Keratinocyte (primary cell): Measurements from ENCODE around the gene CIDEB. TPM values are rescaled to one million over a fixed set of nuclear protein-coding genes. Genes with fewer than 3 reads are reported as not detected.

ENCODE experiments used
- DNase-seq: peaks from one replicate; pipeline ENCODE4 v3.0.0-alpha.2; 2011; ENCODE audit warnings: low read depth, missing footprints, low spot score
- FAIRE-seq: peaks from 2 replicates; lab custom pipeline; 2011; peaks lifted over from hg19 to GRCh38; lab: Jason Lieb, UNC
- H2AFZ ChIP-seq: 2 replicates; pipeline ENCODE4 v1.6.0; 2012; ENCODE audit warnings: low read length, control low read depth, inconsistent platforms; ENCODE audit not compliant: control insufficient read depth
- H3K27ac ChIP-seq: 2 replicates; pipeline ENCODE4 v1.5.1; 2011; ENCODE audit warnings: low read length; ENCODE audit not compliant: control insufficient read depth, insufficient read depth
- H3K27me3 ChIP-seq: 3 replicates; pipeline ENCODE4 v1.6.0; 2011; ENCODE audit warnings: low read length; ENCODE audit not compliant: control insufficient read depth, insufficient read depth; ENCODE audit errors: extremely low read depth
- H3K36me3 ChIP-seq, 2 experiments: 2 replicates in 1 of 2; 3 replicates in 1 of 2; pipeline ENCODE4 v1.5.1; 2011; ENCODE audit warnings: low read length in 2 of 2, mild to moderate bottlenecking in 1 of 2; ENCODE audit not compliant: control insufficient read depth in 2 of 2, insufficient read depth in 2 of 2; ENCODE audit errors: extremely low read depth in 1 of 2
- H3K4me1 ChIP-seq: 3 replicates; pipeline ENCODE4 v1.5.1; 2011; ENCODE audit warnings: low read length; ENCODE audit not compliant: control insufficient read depth, insufficient read depth; ENCODE audit errors: extremely low read depth
- H3K4me2 ChIP-seq: 3 replicates; pipeline ENCODE4 v1.6.0; 2011; ENCODE audit warnings: low read depth, low read length; ENCODE audit not compliant: control insufficient read depth, insufficient read depth; ENCODE audit errors: extremely low read depth
- H3K4me3 ChIP-seq, 3 experiments: fragments of 200-600 bp in 1 of 3; sonication (generic) in 1 of 3; 2 replicates in 2 of 3; 3 replicates in 1 of 3; pipeline ENCODE4 v1.5.1; 2011 to 2016; ENCODE audit warnings: low read length in 3 of 3, mild to moderate bottlenecking in 3 of 3, control low read depth in 2 of 3, inconsistent platforms in 1 of 3, low read depth in 1 of 3, mixed read lengths in 1 of 3, mixed run types in 1 of 3, moderate library complexity in 1 of 3; ENCODE audit not compliant: control insufficient read depth in 2 of 3, insufficient read depth in 2 of 3; ENCODE audit errors: extremely low read depth in 1 of 3
- H3K79me2 ChIP-seq: 2 replicates; pipeline ENCODE4 v1.6.0; 2012; ENCODE audit warnings: low read length; ENCODE audit not compliant: control insufficient read depth, insufficient read depth
- H3K9ac ChIP-seq: 3 replicates; pipeline ENCODE4 v1.6.0; 2011; ENCODE audit warnings: low read length; ENCODE audit not compliant: control insufficient read depth, insufficient read depth; ENCODE audit errors: extremely low read depth
- H3K9me1 ChIP-seq: 3 replicates; pipeline ENCODE4 v1.6.0; 2011; ENCODE audit warnings: low read length; ENCODE audit not compliant: control insufficient read depth, insufficient read depth; ENCODE audit errors: extremely low read depth
- H3K9me3 ChIP-seq: 2 replicates; pipeline ENCODE4 v1.5.1; 2012; ENCODE audit warnings: low read depth, low read length; ENCODE audit not compliant: control insufficient read depth
- H4K20me1 ChIP-seq: 3 replicates; pipeline ENCODE4 v1.6.0; 2011; ENCODE audit warnings: low read length; ENCODE audit not compliant: control insufficient read depth, insufficient read depth; ENCODE audit errors: extremely low read depth
- EZH2 ChIP-seq: IDR thresholded peaks from one replicate; pipeline ENCODE4 v1.6.1; 2012; ENCODE audit warnings: inconsistent platforms, mild to moderate bottlenecking, low read length, moderate library complexity
- dilution Hi-C: fragments of 300-500 bp; cut with MboI; formaldehyde crosslinking; loops from one replicate; pipeline ENCODE4 v1.7.0; 2020; ENCODE audit warnings: low sequenced_read_pairs; ENCODE audit not compliant: extremely low pct_ligation_motif_present
- polyA plus RNA-seq, 5 experiments: library from polyadenylated mRNA; depleted of rRNA in 3 of 5; stranded (reverse) in 3 of 5; stranded (forward) in 1 of 5; unstranded in 1 of 5; fragments of >200 nt; gene quantifications; 1 replicate in 1 of 5; 2 replicates in 3 of 5; 3 replicates in 1 of 5; pipeline versions ENCODE4 v1.2.1 to v1.2.3, GENCODE V29; 2011 to 2012; ENCODE audit warnings: missing spikeins in 2 of 5, low read depth in 1 of 5, low replicate concordance in 1 of 5
- TF ChIP-seq, protein P1 (sequence below), 3 experiments: IDR thresholded peaks in 1 of 3; conservative IDR thresholded peaks in 1 of 3; optimal IDR thresholded peaks in 1 of 3; 2 replicates in 2 of 3; 3 replicates in 1 of 3; pipeline versions ENCODE3 to v1.5.1; 2011; ENCODE audit warnings: low read length in 3 of 3, mild to moderate bottlenecking in 3 of 3, moderate library complexity in 2 of 3, control low read depth in 1 of 3, inconsistent platforms in 1 of 3; ENCODE audit not compliant: insufficient read depth in 2 of 3; ENCODE audit errors: extremely low read depth in 1 of 3

The CIDEB gene
- polyA plus RNA-seq, 1 donor (not counting 4 experiments of a cell fraction or from before 2014, with no cell fraction given) = 3.7 TPM

DNA sequence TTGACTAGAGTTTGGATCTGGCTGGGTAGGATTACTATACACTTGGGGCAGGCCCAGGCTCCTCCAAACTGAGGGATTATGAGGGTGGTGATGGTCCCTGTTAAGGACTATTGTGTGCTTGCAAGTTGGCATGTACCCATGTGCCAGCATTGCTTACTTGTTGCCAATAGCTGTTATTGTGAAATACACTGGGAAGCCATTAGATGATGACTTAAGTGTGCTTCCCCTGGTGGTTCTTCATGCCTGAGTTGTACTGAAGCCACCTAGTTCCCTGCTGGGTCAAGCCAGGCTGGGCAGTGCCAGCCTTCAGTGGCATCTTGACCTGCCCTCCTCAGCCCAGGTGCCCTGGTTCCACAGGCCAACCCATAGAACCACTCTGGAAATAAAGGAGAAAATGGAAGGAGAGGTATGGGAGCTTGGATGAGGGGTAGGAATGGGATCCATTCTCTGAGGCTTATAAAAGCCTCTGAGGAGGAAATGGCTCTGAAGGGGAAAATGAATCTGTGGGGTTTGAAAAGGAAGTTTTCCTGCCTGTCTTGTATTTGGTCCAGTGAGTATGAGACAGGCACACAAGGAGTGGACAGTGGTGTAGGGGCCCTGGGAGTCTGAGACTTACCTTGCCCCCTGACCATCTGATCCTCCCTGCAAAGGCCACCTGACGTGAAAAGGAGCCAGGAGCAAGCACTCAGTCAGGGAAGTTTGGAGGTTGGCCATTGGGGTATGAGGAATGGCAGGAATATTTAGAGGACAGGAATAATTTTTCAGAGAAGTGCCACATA is 4.2 kb upstream of the CIDEB start:
- Histone ChIP-seq H3K79me2 (peaks cover 4% of the 10 kb centered on the region), H3K9ac (peak overlapping the region; percentile 36), H3K27ac (peak overlapping the region; percentile 18), H3K36me3 (peaks cover 12 to 23% of the 10 kb centered on the region in 2 experiments), H3K4me1 (peaks cover 73% of the 10 kb centered on the region), H2AFZ (no peak overlapping the region), H3K4me3 (peak overlapping the region in 2 of 3 experiments; percentile 19 to 31), H3K9me3 (no peaks in the 10 kb centered on the region), H3K4me2 (peak overlapping the region; percentile 88), H3K27me3 (no peaks in the 10 kb centered on the region), H3K9me1 (peaks cover 2% of the 10 kb centered on the region), H4K20me1 (no peaks in the 10 kb centered on the region)
- TF ChIP-seq, protein P1, sequence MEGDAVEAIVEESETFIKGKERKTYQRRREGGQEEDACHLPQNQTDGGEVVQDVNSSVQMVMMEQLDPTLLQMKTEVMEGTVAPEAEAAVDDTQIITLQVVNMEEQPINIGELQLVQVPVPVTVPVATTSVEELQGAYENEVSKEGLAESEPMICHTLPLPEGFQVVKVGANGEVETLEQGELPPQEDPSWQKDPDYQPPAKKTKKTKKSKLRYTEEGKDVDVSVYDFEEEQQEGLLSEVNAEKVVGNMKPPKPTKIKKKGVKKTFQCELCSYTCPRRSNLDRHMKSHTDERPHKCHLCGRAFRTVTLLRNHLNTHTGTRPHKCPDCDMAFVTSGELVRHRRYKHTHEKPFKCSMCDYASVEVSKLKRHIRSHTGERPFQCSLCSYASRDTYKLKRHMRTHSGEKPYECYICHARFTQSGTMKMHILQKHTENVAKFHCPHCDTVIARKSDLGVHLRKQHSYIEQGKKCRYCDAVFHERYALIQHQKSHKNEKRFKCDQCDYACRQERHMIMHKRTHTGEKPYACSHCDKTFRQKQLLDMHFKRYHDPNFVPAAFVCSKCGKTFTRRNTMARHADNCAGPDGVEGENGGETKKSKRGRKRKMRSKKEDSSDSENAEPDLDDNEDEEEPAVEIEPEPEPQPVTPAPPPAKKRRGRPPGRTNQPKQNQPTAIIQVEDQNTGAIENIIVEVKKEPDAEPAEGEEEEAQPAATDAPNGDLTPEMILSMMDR (optimal IDR thresholded peaks at IDR 0.05 in 1 of 3, IDR thresholded peaks at IDR 0.05 in 1 of 3, conservative IDR thresholded peaks at IDR 0.05 in 1 of 3; ENCODE audit: extremely low read depth in 1 of 3, insufficient read depth in 2 of 3, low read length in 3 of 3) = no peak
- TF ChIP-seq EZH2 = no peak
- FAIRE-seq (peak; percentile 57), DNase-seq (no peak)
- dilution Hi-C loops = no loop called here

DNA sequence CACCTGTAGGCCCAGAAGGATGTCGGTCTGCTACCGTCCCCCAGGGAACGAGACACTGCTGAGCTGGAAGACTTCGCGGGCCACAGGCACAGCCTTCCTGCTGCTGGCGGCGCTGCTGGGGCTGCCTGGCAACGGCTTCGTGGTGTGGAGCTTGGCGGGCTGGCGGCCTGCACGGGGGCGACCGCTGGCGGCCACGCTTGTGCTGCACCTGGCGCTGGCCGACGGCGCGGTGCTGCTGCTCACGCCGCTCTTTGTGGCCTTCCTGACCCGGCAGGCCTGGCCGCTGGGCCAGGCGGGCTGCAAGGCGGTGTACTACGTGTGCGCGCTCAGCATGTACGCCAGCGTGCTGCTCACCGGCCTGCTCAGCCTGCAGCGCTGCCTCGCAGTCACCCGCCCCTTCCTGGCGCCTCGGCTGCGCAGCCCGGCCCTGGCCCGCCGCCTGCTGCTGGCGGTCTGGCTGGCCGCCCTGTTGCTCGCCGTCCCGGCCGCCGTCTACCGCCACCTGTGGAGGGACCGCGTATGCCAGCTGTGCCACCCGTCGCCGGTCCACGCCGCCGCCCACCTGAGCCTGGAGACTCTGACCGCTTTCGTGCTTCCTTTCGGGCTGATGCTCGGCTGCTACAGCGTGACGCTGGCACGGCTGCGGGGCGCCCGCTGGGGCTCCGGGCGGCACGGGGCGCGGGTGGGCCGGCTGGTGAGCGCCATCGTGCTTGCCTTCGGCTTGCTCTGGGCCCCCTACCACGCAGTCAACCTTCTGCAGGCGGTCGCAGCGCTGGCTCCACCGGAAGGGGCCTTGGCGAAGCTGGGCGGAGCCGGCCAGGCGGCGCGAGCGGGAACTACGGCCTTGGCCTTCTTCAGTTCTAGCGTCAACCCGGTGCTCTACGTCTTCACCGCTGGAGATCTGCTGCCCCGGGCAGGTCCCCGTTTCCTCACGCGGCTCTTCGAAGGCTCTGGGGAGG is 3.1 kb upstream of the CIDEB start, which contains the start of gene LTB4R:
Gene LTB4R, plus strand, starts transcription at position 857 of the 959 bp plus-strand sequence. CDS start 4,150 bp downstream, outside the sequence.
- DNase-seq = no peak
- H3K9ac ChIP-seq = peak within 1 kb of the TSS; percentile 36
- H3K36me3 ChIP-seq = peaks cover 20 to 28% of the 10 kb centered on the region in 2 experiments
- H3K79me2 ChIP-seq = peaks cover 4% of the 10 kb centered on the region
- H3K9me1 ChIP-seq = no peaks in the 10 kb centered on the region
- H3K27me3 ChIP-seq = no peaks in the 10 kb centered on the region
- dilution Hi-C loops = no loop called here
- H3K9me3 ChIP-seq = no peaks in the 10 kb centered on the region
- no peaks in the 10 kb centered on the region for H4K20me1 ChIP-seq
- H3K4me1 ChIP-seq = peaks cover 64% of the 10 kb centered on the region
- H2AFZ ChIP-seq = peak within 1 kb of the TSS; percentile 4
- peak within 1 kb of the TSS; percentile 11 to 31 (median 19) for H3K4me3 ChIP-seq
- no peak for FAIRE-seq
- H3K4me2 ChIP-seq = peak within 1 kb of the TSS; percentile 88
- H3K27ac ChIP-seq = peak within 1 kb of the TSS; percentile 35
- no peak for TF ChIP-seq EZH2
- TF ChIP-seq, protein P1 (optimal IDR thresholded peaks at IDR 0.05 in 1 of 3, IDR thresholded peaks at IDR 0.05 in 1 of 3, conservative IDR thresholded peaks at IDR 0.05 in 1 of 3; ENCODE audit: extremely low read depth in 1 of 3, insufficient read depth in 2 of 3, low read length in 3 of 3) = peak in 1 of 3 experiments; percentile 1
